ENCODE results near the gene MRPL1.
"Not testable (repeated sequence)": the region's sequence is repeated elsewhere in the genome, so short reads cannot be mapped to it uniquely, and the experiment has no call there.

The MRPL1 gene

GRCh38 chr4:77920371-77920770 is 57.7 kb downstream of the MRPL1 start:
- no peak for DNase-seq

DNA sequence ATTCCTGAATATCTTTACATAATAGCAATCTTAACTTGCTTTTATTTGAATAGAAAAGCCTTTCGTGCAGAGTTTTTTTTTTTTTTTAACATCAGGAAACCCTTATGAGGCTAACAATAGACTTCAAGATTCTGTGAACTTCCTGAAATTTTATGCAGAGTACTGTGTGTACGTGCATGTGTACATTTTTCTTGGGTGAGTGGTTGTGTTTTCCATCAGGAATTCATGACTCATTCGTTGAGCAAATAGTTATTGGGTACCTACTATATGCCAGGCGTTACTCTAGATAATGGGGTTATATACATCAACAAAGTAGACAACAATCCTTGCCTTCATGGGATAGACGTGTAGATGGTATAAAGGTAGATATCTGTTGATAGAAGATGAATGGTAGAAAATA is 59.1 kb downstream of the MRPL1 start:
- DNase-seq, result peak; percentile 92

GRCh38 chr4:77922158-77923094 is 59.8 kb downstream of the MRPL1 start:
- DNase-seq, result peak; percentile 54

DNA sequence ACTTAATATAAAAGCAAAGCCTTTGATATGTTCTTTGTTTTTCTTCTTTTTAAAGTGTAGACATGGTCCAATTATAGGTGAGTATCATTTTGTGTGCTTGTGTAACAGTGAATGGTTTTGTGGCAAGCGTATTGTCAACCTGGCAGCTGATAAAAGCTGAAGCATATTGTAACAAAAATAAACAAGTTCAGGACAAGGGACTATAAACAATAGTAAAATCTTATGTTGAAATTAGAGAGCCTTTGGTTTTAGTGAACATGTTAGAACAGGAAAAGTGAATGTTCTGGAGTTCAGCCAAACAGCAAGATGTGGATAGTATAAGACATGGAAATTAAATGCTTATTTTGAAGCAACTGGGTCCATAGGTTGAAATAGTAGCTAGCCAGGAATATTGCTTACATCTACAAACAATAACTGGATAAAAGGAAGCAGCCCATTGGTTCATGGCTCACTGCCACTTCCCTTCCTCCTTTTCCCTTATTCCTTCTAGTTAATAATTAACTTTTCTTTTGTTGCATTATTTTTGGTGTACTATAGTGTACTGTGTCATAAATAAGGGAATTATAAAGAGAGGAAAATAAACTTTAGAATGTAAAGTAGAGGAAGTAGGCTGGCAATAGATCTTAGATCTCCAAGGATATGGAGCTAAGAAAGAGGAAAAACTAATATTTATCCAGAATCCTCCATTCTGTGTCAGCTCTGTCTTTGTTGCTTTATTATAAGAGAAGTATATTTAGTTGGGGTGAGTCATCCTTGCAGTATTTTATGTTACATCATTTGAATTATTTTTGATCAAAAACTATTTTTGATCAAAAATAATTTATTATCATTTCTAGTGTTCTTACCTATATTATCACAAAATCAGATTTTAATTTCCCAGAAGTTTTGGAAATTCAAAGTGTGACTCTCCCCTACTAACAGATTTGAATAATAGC is 65.6 kb downstream of the MRPL1 start:
- DNase-seq, result peak; percentile 25

DNA sequence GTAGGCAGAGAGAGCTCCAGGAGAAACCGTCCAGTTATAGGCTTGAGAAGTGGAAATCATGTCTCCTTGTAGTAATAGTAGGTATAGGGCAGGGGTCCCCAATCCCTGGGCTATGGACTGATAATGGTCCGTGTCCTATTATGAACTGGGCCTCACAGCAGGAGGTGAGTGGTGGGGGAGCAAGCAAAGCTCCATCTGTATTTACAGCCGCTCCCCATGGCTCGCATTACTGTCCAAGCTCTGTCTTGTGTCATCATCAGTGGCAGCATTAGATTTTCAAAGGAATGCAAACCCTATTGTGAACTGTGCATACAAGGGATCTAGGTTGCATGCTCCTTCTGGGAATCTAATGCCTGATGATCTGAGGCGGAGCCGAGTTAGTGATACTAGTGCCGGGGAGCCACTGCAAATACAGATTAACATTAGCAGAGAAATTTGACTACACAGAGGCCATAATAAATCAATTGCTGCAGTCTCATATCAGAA is 67.6 kb downstream of the MRPL1 start:
- no peak for DNase-seq

- DNase-seq, result peak; percentile 6
Measured at GRCh38 chr4:77930876-77931275, 68.2 kb downstream of the MRPL1 start.

GRCh38 chr4:77931452-77932135 is 69.0 kb downstream of the MRPL1 start:
- peak; percentile 61 for DNase-seq

- no peak for DNase-seq
Measured at GRCh38 chr4:77938560-77938959, 75.9 kb downstream of the MRPL1 start.

- DNase-seq, result not testable (repeated sequence)
Measured at GRCh38 chr4:77945929-77946328, 83.3 kb downstream of the MRPL1 start.

- peak; percentile 6 for DNase-seq
Measured at GRCh38 chr4:77950203-77950602, 87.6 kb downstream of the MRPL1 start.

DNA sequence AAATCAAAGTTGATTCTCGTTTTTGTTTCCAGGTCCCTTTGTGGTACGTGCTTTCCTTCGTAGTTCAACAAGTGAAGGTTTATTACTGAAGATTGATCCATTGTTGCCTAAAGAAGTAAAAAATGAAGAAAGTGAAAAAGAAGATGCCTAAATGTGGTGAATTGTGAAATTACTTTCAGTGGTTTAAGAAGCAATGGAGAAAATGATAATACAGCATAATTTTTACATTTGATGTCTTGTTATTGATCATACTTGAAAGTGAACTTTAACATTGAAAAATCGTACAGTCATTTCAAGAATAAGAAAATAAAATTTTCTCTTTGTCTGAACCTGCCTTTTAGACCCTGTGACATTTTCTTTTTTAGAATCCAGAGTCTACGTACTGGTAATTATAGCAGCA is 89.8 kb downstream of the MRPL1 start:
- DNase-seq, result no peak

- no peak for DNase-seq
Measured at GRCh38 chr4:77954690-77955089, 92.1 kb downstream of the MRPL1 start.

DNA sequence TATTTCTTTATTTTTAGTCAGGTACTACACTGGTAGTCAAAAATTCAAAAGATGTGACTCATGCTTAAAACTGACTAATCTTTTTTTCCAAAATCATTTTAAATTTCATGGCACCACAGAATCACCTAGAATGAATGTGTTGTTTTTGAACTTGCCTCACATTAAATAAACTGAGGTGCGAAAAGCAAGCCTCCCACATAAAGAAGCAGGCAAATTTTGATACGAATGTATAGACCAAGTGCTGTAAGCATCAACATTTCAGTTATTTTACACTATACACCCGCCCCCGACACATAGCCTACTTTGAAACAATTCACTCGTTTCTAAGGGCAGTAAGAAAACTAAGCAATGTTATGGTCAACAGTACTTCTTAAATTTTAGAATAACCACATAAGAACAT is 94.3 kb downstream of the MRPL1 start:
- DNase-seq, result no peak

DNA sequence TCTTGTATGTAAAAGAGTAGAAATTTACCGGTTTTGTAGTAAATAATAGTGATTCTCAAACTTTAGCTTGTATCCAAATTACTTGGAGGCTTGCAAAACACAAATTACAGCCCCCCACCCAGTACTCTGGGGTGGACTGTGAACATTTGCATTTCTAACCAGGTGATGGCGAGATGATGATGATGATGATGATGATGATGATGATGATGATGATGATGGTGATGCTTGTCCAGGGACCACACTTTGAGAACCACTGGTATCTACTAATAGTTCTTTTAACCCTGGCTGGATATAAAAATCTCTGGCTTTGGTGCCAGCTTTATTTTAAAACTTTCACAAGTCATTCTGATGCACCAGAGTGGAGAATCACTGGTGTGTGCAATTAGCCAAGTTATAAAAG is 96.3 kb downstream of the MRPL1 start:
- DNase-seq, result no peak

GRCh38 chr4:77959566-77960338 is 97.1 kb downstream of the MRPL1 start:
- DNase-seq, result peak; percentile 45

- no peak for DNase-seq
Measured at GRCh38 chr4:77960367-77960766, 97.7 kb downstream of the MRPL1 start.

DNA sequence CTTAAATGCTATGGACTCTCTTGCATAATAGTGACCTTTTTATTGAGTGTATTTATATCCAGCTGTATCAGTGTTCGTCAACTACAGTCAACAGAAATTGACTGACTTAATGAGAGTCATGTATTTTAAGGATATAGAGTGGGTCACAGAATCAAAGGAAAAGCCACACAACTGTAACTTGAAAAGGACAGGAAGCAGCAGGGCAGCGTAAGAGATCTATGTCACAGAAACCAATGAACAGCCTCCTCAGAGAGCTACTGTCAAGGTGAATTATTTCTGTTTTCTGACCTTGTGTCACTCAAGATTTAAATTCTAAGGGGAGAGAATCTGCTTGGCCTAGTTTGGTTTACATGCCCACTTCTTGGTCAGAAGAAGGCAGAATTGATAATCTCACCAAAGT is 100.4 kb downstream of the MRPL1 start:
- DNase-seq, result no peak

GRCh38 chr4:77973657-77974056 is 111.0 kb downstream of the MRPL1 start:
- not testable (repeated sequence) for DNase-seq

GRCh38 chr4:77982900-77983540 is 120.4 kb downstream of the MRPL1 start:
- DNase-seq, result not testable (repeated sequence)

- not testable (repeated sequence) for DNase-seq
Measured at GRCh38 chr4:77983612-77984311, 121.1 kb downstream of the MRPL1 start.

DNA sequence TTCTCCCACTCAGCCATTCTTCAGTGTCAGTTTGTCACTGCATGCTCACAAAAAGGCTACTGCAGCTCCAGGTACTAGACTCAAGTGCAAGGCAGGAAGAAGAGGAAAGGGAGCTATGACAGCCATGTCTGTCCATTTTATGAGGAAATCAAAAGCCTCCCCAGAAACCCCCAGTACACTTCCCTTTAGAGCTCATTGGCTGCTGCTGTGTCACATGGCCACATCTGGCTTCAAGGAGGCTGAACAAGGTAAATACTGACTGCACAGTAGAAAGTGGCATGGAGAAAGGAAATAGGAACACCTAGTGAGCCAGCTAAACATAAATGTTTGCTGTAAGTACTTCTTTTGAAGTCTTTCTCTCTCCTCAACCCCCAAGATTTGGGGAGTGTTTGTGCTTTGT is 127.3 kb downstream of the MRPL1 start:
- DNase-seq, result no peak
